ENCODE results near the gene PCA3. TPM values are rescaled to one million over a fixed set of nuclear protein-coding genes. Genes with fewer than 3 reads are reported as not detected.

Gene PCA3
- total and polyA plus RNA-seq, 2 donors (not counting 3 experiments of a cell fraction or from before 2014, with no cell fraction given): 0.86 to 2.5 TPM

GRCh38 chr9:76729116-76729515 is 35.1 kb upstream of the PCA3 start:
- Histone ChIP-seq H4K20me1 (replicated peaks; ENCODE audit: control insufficient read depth, extremely low read depth, insufficient read depth, low read length) (no peaks in the 10 kb centered on the region), H3K9ac (replicated peaks; ENCODE audit: extremely low read depth, insufficient read depth, low read length) (no peak overlapping the region), H3K4me2 (ENCODE audit: insufficient read depth, low read length) (no peak overlapping the region), H3K9me3 (replicated peaks; ENCODE audit: control insufficient read depth, insufficient read depth, low read length) (no peaks in the 10 kb centered on the region), H3K27me3 (ENCODE audit: control insufficient read depth in 2 of 2, insufficient read depth in 2 of 2, low read length in 2 of 2) (peaks cover 5 to 8% of the 10 kb centered on the region in 2 experiments), H3K79me2 (ENCODE audit: control insufficient read depth, insufficient read depth, low read length) (no peaks in the 10 kb centered on the region), H3K9me1 (replicated peaks; ENCODE audit: control insufficient read depth, extremely low read depth, insufficient read depth, low read length) (no peaks in the 10 kb centered on the region), H2AFZ (ENCODE audit: low read depth, low read length) (no peak overlapping the region), H3K27ac (ENCODE audit: insufficient read depth, low read depth, low read length) (no peak overlapping the region), H3K4me1 (ENCODE audit: control insufficient read depth, extremely low read depth, insufficient read depth, low read length) (no peaks in the 10 kb centered on the region), H3K36me3 (ENCODE audit: control insufficient read depth in 2 of 2, extremely low read depth in 1 of 2, insufficient read depth in 2 of 2, low read length in 2 of 2) (no peaks in the 10 kb centered on the region), H3K4me3 (replicated peaks in 1 of 3; ENCODE audit: insufficient read depth in 1 of 3, low read depth in 1 of 3, low read length in 3 of 3) (no peak overlapping the region)
- no peak for FAIRE-seq
- ChIA-PET CTCF (interaction anchor here (2.0 kb wide), 1 partner anchor 10 kb away, joined by 5 read pairs; no protein-coding TSS in a partner anchor), POLR2A (no interaction called here)
- no peak for DNase-seq (ENCODE audit: low read depth, low spot score)
- no TSS peak for BruUV-seq (replicated peaks)
- intact Hi-C loops (cut with micrococcal nuclease): no loop called here
- TF ChIP-seq JUN (IDR thresholded peaks at IDR 0.05; ENCODE audit: borderline replicate concordance, insufficient read depth, insufficient read length, low read depth) (no peak), POLR2AphosphoS5 (IDR thresholded peaks at IDR 0.05; ENCODE audit: insufficient read depth, low read depth, low read length) (no peak), FOS (IDR thresholded peaks at IDR 0.05; ENCODE audit: borderline replicate concordance, insufficient read depth, low read length) (no peak), EZH2 (IDR thresholded peaks at IDR 0.05; ENCODE audit: borderline replicate concordance, low read depth, low read length, severe bottlenecking) (no peak)
- dilution Hi-C loops (cut with MboI; ENCODE audit: extremely low pct_ligation_motif_present, low sequenced_read_pairs): no loop called here

DNA sequence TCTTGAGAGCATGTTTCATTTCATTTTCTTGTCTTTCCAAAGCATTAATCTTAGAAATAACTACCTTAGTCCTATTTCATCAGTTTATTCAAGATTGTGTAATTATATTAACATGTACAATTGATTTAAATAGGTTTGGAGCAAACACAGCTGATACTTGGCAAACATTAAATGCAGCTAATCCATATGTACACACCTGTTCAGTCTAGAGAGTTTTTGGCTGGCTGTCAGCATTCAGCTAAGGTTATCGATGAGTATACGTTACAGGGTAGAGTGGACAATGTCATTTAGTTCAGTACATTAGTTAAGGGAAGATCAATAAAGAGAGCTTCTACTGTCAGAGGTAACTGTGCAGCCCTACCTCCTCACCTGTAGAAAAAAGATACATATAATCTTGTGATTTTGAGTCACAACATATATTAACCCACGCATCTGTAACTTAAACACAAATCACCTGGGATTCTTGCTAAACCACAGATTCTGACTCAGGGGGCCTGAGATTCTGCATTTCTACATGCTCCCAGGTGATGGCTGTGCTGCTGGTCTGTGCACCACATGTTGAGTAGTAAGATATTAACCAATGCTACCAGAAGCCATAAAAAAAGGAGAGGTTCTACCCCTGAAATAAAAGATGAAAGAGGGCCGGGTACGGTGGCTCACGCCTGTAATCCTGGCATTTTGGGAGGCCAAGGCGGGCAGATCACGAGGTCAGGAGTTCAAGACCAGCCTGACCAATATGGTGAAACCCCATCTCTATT is 34.1 kb upstream of the PCA3 start:
- TF ChIP-seq MYC (IDR thresholded peaks at IDR 0.05; ENCODE audit: low read depth, low read length) (no peak), MAX (IDR thresholded peaks at IDR 0.05; ENCODE audit: insufficient read depth, insufficient read length) (no peak), GATA2 (IDR thresholded peaks at IDR 0.05; ENCODE audit: insufficient read depth, insufficient read length, low read depth, low read length) (no peak), FOS (IDR thresholded peaks at IDR 0.05; ENCODE audit: borderline replicate concordance, insufficient read depth, low read length) (no peak)
- no peak overlapping the region for H3K27ac ChIP-seq (ENCODE audit: insufficient read depth, low read depth, low read length)
- DNase-seq (ENCODE audit: low read depth, low spot score) (no peak), FAIRE-seq (no peak)
- intact Hi-C loops (cut with micrococcal nuclease): no loop called here
- no TSS peak for BruUV-seq (replicated peaks)
- H3K9me1 ChIP-seq (replicated peaks; ENCODE audit: control insufficient read depth, extremely low read depth, insufficient read depth, low read length): no peaks in the 10 kb centered on the region
- H3K36me3 ChIP-seq (ENCODE audit: control insufficient read depth in 2 of 2, extremely low read depth in 1 of 2, insufficient read depth in 2 of 2, low read length in 2 of 2): no peaks in the 10 kb centered on the region
- no peaks in the 10 kb centered on the region for H4K20me1 ChIP-seq (replicated peaks; ENCODE audit: control insufficient read depth, extremely low read depth, insufficient read depth, low read length)
- H3K9me3 ChIP-seq (replicated peaks; ENCODE audit: control insufficient read depth, insufficient read depth, low read length): no peaks in the 10 kb centered on the region
- no peak overlapping the region for H3K4me3 ChIP-seq (replicated peaks in 1 of 3; ENCODE audit: insufficient read depth in 1 of 3, low read depth in 1 of 3, low read length in 3 of 3)
- H3K27me3 ChIP-seq (ENCODE audit: control insufficient read depth in 2 of 2, insufficient read depth in 2 of 2, low read length in 2 of 2): peaks cover 8 to 10% of the 10 kb centered on the region in 2 experiments
- dilution Hi-C loops (cut with MboI; ENCODE audit: extremely low pct_ligation_motif_present, low sequenced_read_pairs): no loop called here
- no peak overlapping the region for H3K4me2 ChIP-seq (ENCODE audit: insufficient read depth, low read length)
- ChIA-PET CTCF (interaction anchor here (2.0 kb wide), 1 partner anchor 12 kb away, joined by 5 read pairs; no protein-coding TSS in a partner anchor), POLR2A (no interaction called here)
- H3K9ac ChIP-seq (replicated peaks; ENCODE audit: extremely low read depth, insufficient read depth, low read length): no peak overlapping the region
- no peak overlapping the region for H2AFZ ChIP-seq (ENCODE audit: low read depth, low read length)
- no peaks in the 10 kb centered on the region for H3K79me2 ChIP-seq (ENCODE audit: control insufficient read depth, insufficient read depth, low read length)
- no peaks in the 10 kb centered on the region for H3K4me1 ChIP-seq (ENCODE audit: control insufficient read depth, extremely low read depth, insufficient read depth, low read length)

All from endothelial cell of umbilical vein (primary cell).